ENCODE results near the gene OGFR.

OGFR gene

GRCh38 chr20:62816031-62816883, 11.6 kb downstream of the OGFR start:
- peak; percentile 33 for DNase-seq

- DNase-seq = no peak
Observed at GRCh38 chr20:62816884-62817873, 12.5 kb downstream of the OGFR start, which contains the start of gene COL9A3. COL9A3 (plus strand) TSS chr20:62817050; CDS start chr20:62817065, 15 bp downstream.

DNA sequence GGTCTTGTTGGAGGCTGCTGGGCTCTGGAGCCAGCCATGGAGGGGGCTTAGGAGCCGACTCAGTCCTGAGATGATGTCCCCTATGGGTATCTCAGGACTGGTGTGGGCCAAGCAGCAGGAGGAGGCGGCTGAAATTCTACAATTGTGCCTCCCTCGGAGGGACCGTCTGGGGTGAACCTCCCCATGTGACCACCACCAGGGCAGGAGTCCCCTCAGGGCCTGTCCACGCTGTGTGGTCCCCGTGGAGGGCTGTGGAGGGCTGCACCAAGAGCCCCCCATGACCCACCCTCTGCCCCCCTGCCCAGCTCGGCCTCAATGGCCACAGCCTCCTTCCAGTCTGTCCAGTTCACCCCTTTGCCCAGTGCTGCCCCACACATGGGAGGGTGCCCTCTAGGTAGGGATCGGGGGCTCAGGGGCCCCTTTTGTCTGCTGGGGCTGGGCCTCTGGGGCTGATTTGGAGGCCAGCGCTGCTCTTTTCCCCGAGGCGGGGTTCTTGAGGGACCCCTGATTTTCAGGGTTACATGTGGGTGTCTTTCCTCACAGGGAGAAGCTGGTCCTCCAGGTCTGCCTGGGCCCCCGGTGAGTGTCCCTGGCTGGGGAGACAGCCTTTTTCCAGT, 13.4 kb downstream of the OGFR start:
- no peak for DNase-seq

- peak; percentile 66 for DNase-seq
Observed at GRCh38 chr20:62818592-62819493, 14.2 kb downstream of the OGFR start.

GRCh38 chr20:62819494-62820174, 15.0 kb downstream of the OGFR start:
- no peak for DNase-seq

GRCh38 chr20:62820208-62820961, 15.8 kb downstream of the OGFR start:
- DNase-seq = peak; percentile 32

GRCh38 chr20:62820962-62821725, 16.5 kb downstream of the OGFR start:
- DNase-seq = no peak

DNA sequence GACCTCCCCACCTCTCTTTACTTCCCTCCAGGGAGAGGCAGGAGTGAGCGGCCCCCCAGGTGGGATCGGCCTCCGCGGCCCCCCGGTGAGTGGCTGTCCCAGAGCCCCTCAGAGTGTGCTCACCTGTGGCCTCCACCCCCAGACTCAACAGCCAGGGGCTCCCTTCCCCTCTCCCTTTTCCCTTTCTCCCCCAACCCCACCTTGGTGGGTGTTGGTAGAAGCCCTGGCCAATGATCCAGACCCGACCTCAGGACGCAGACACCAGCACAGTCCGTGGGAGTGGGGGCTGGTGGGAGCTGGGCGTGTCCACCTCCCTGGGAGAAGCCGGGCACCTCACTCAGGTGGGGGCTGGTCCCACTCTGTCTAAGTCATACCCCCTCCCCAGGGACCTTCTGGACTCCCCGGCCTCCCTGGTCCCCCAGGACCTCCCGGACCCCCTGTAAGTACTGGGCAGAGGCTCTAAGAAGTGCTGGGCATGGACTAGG, 17.1 kb downstream of the OGFR start:
- no peak for DNase-seq

DNA sequence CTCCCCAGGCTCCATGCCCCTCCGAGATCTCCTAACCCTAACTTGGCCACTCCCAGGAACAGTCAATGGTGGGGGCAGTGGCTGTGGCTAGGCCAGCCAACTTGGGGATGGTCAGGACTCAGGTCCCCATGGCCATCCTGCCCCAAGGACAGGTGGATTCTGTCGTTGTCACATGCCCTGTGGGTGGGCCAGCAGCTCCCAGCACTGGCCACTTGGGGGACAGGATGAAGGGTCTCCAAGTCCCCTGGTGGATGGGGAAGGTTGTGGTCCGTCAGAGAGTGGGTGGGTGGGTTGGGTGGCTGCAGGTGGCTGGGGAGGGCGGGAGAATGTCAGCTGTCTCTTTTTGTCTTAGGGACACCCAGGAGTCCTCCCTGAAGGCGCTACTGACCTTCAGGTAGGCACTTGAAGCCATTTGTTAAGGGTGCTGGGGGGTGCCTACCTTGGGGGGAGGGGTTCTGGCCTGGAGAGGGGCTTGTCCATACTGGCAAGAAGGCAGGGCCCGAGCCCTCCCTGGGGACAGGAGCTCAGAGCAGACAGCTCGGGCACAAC, 17.7 kb downstream of the OGFR start:
- DNase-seq = no peak

- peak; percentile 93 for DNase-seq
Observed at GRCh38 chr20:62822788-62823651, 18.4 kb downstream of the OGFR start.

DNA sequence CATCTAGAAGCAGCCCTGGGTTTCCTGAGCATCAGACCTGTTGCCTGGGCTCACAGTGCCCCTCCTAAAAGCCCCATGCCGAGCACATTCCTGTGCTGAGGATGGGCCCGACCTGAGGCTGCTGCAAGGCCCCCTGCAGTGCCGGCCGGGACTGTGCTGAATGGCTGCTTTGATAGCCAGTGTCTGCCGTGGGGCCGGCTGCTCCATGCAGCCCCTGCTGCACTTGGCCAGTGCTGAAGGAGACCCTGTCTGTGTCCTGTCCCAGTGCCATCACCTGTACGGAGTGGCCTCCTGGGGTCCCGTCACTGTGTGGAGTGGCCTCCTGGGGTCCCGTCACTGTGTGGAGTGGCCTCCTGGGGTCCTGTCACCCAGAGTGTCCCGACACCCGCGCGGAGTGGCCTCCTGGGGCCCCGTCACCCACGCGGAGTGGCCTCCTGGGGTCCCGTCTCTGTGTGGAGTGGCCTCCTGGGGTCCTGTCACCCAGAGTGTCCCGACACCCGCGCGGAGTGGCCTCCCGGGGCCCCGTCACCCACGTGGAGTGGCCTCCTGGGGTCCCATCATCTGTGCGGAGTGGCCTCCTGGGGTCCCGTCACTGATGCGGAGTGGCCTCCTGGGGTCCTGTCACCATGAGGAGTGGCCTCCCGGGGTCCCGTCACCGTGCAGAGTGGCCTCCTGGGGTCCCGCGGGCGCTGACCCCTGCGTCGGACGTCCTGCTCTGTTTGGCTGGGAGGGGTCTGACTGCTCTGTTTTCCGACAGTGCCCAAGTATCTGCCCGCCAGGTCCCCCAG, 19.2 kb downstream of the OGFR start:
- DNase-seq = no peak

DNA sequence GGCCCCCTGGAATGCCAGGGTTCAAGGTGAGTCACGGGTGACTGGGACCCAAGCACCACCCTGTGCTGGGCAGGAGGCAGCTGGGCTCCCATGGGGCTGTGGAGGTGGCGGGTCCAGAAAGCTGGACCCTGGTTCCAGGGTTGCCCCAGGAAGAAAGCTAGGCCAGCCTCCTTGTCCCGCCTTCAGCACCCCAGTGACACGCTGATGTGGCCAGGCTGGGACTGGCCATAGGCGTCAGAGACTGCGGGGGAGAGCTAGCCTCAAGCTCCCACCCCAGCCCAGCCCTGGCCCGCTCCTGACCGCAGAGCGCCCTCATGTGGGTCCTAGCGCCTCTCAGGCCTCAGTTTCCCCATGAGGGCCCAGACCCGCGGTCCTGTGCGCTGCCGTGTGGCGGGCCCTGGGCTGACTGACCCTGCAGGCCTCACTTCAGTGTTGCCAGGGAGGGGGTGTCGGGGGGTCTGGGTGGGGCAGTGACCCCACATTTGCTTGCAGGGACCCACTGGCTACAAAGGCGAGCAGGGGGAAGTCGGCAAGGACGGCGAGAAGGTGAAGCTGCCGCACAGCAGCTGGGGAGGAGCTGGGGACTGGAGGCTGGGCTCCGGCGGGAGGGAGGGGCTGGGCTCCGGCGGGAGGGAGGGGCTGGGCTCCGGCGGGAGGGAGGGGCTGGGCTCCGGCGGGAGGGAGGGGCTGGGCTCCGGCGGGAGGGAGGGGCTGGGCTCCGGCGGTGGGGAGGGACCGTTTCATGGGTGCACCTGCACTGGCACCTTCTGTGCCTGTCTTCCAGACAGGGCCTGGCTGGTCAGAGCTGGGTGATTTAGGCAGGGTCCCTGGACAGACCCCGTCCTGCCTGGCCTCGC, 20.1 kb downstream of the OGFR start:
- DNase-seq = peak; percentile 71

GRCh38 chr20:62825333-62825985, 20.8 kb downstream of the OGFR start:
- DNase-seq = no peak

DNA sequence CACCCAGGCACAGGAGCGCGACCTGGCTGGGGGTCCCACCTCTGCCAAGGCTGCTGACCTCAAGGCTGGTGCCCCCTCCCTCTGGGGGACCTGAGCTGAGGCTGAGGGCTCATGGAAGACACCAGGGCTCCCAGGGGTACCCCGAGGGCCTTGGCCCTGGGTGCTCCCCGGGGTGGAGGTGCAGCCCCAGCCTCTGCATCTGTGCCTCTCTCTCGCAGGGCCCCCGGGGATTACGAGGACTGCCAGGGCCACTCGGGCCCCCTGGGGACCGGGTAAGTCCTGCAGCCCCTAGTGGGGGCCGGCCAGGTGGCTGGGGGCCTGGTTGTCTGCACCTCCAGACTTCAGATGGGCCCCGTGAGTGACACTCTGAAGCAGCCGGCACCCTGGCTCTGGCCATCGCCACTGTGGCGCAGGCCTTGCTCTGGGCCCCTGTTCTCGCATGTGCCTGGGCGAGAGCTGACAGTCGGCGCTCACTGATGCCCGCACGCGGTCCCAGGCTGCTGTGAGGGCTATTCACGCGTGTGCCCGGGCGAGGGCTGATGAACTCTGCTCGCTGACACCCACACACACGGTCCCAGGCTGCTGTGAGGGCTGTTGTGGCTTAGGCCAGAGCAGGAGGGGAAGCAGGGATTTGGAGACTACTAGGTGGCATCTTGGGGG, 21.5 kb downstream of the OGFR start:
- DNase-seq = no peak

DNA sequence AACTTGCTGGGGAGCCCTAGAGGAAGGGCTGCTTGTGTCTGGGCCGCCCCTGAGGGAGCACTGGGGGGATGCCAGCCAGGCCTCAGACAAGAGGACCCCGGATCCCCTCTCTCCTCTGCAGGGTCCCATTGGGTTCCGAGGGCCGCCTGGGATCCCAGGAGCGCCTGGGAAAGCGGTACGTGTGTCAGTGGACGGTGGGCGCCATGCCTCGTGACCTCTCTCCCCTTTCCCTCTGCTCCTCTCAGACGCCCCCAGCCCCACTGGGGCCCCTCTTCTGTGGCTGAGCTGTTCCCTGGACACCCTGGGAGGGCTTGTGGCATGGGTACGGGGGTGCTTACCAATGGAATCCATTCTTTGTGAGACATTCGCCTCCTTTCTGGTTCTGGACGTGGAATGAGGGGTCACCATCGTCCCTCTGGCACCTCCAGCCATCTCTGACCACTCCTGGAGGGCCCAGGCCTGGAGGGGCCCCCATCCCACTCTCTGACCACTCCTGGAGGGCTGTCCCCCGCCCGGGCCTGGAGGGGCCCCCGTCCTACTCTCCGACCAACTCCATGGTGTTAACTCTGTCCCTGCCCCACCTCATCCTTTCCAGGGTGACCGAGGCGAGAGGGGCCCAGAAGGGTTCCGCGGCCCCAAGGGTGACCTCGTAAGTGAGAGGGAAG, 22.1 kb downstream of the OGFR start:
- no peak for DNase-seq

Measured in hematopoietic multipotent progenitor cell treated with erythropoietin and hydrocortisone succinate and interleukin-3 and kit ligand, for 6 days (in vitro differentiated cells).